ENCODE data around the gene KIR3DL1.
"Not testable (repeated sequence)": the region's sequence is repeated elsewhere in the genome, so short reads cannot be mapped to it uniquely, and the experiment has no call there.

Gene KIR3DL1

DNA sequence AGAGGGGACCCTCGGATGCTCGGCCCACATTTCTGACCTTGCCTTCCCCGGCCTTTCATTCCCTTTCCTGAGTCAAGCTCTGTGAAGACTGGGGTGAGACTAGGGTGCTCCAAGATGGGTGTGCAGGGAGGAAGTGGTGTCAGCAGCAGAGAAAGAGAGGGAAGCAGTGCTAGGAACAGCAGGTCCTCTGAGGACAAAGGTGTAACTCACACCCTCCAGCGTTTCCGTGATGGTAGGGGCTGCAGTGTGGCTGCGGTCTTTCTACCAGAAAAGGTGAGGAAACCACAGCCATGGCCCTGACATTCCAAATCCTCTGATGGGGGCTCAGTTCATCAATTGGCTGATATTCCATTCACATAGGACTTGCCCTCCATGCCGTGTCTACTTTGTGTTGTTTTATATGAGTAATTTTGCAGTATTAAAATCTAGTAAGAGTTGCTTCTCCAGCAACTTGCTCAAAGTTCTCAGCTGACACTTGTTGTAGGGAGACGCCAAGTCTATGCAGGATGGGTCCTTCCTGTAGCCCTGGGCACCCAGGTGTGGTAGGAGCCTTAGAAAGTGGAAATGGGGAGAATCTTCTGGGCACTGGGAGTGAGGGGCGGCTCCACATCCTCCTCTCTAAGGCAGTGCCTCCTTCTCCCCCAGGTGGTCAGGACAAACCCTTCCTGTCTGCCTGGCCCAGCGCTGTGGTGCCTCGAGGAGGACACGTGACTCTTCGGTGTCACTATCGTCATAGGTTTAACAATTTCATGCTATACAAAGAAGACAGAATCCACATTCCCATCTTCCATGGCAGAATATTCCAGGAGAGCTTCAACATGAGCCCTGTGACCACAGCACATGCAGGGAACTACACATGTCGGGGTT lies 1.6 kb downstream of the KIR3DL1 start:
- TF ChIP-seq, protein P1, sequence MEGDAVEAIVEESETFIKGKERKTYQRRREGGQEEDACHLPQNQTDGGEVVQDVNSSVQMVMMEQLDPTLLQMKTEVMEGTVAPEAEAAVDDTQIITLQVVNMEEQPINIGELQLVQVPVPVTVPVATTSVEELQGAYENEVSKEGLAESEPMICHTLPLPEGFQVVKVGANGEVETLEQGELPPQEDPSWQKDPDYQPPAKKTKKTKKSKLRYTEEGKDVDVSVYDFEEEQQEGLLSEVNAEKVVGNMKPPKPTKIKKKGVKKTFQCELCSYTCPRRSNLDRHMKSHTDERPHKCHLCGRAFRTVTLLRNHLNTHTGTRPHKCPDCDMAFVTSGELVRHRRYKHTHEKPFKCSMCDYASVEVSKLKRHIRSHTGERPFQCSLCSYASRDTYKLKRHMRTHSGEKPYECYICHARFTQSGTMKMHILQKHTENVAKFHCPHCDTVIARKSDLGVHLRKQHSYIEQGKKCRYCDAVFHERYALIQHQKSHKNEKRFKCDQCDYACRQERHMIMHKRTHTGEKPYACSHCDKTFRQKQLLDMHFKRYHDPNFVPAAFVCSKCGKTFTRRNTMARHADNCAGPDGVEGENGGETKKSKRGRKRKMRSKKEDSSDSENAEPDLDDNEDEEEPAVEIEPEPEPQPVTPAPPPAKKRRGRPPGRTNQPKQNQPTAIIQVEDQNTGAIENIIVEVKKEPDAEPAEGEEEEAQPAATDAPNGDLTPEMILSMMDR (IDR thresholded peaks at IDR 0.05; ENCODE audit: borderline replicate concordance, insufficient read depth, low read depth, low read length), result no peak
- H3K4me3 ChIP-seq (ENCODE audit: low read depth, low read length), result no peak overlapping the region

DNA sequence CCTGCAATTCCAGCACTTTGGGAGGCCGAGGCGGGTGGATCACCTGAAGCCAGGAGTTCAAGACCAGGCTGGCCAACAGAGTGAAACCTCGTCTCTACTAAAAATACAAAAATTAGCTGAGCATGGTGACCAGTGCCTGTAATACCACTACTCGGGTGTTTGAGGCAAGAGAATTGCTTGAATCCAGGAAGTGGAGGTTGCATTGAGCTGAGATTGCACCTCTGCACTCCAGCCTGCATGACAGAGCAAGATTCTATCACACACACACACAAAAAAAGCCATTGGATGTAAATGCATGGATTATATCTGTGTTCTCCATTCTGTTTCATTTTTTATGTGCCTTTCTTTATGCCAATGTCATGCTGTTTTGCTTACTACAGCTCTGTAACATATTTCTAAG lies 8.1 kb downstream of the KIR3DL1 start:
- H3K4me3 ChIP-seq (ENCODE audit: low read depth, low read length), result not testable (repeated sequence)

DNA sequence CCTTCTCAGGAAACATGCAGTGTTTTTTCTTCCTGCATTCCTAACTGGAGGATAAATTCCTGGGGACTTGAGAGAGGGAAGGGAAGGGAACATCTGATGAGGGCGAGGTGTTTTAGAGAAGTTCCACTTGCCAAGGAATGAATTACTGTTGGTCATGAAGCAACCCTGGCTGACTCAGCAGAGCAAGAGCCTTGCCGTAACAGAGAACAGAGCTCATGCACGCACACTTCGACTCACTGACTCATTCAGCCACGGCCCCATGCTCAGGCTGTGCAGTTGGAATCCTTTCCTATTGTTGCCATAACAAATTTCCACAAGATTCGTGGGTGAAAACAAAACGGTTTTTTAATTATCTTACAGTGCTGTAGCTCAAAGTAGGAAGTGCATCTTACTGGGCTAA lies 9.1 kb downstream of the KIR3DL1 start:
- H3K4me3 ChIP-seq (ENCODE audit: low read depth, low read length), result not testable (repeated sequence)

DNA sequence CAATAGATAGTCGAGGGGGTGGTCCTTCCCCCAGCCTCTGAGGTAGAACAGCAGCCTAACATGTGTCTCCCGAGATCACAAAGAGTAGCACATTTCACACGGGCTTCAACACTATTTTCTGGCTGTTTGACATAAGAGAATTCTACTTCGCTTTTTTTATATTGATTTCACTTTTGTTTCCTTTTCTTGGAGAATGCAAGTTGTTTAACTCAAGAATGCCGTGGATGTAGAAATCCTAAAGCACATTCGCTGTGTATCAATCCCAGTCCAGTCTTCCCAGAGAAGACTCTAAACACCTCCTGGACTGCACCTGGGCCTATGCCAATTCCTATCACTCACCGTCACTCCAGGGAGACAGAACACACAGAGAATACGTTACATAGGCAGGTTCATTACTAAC lies 11.8 kb downstream of the KIR3DL1 start:
- H3K4me3 ChIP-seq (ENCODE audit: low read depth, low read length), result not testable (repeated sequence)

DNA sequence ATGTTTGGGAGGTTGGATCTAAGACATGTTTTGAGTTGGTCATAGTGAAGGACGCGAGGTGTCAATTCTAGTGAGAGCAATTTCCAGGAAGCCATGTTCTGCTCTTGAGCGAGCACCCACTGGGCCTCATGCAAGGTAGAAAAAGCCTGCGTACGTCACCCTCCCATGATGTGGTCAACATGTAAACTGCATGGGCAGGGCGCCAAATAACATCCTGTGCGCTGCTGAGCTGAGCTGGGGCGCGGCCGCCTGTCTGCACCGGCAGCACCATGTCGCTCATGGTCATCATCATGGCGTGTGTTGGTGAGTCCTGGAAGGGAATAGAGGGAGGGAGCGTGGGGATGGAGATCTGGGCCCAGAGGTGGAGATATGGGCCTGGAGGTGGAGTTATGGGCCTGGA lies 16.2 kb downstream of the KIR3DL1 start, which contains the start of gene KIR2DS4:
KIR2DS4 (plus strand) TSS at position 181 of the 400 bp plus-strand sequence.
- not testable (repeated sequence) for H3K4me3 ChIP-seq (ENCODE audit: low read depth, low read length)

DNA sequence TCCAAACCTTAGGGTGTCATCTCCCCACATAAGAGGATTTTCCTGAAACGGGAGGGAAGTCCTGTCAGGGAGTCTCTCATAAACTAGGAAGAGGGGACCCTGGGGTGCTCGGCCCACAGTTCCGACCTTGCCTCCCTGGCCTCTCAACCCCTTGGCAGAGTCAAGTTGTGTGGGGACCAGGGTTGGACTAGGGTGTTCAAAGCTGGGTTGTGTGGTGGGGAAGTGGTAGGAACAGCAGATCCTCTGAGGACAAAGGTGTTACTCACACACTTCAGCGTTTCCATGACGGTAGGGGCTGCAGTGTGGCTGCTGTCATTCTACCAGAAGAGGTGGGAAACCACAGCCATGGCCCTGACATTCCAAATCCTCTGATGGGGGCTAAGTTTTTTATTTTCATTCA lies 18.9 kb downstream of the KIR3DL1 start:
- H3K4me3 ChIP-seq (ENCODE audit: low read depth, low read length), result not testable (repeated sequence)

DNA sequence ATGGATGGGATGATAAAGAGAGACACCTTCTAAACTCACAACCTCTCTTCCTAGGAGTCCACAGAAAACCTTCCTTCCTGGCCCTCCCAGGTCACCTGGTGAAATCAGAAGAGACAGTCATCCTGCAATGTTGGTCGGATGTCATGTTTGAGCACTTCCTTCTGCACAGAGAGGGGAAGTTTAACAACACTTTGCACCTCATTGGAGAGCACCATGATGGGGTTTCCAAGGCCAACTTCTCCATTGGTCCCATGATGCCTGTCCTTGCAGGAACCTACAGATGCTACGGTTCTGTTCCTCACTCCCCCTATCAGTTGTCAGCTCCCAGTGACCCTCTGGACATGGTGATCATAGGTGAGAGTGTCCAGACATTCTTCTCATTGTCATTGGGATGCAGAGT lies 21.3 kb downstream of the KIR3DL1 start:
- H3K4me3 ChIP-seq (ENCODE audit: low read depth, low read length), result not testable (repeated sequence)

DNA sequence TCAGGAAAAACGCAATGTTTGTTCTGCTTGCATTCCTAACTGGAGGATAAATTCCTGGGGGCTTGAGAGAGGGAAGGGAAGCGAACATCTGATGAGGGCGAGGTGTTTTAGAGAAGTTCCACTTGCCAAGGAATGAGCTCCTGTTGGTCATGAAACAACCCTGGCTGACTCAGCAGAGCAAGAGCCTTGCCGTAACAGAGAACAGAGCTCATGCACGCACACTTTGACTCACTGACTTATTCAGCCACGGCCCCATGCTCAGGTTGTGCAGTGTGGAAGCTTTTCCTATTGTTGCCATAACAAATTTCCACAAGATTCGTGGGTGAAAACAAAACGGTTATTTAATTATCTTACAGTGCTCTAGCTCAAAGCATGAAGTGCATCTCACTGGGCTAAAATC lies 26.9 kb downstream of the KIR3DL1 start:
- H3K4me3 ChIP-seq (ENCODE audit: low read depth, low read length), result not testable (repeated sequence)

DNA sequence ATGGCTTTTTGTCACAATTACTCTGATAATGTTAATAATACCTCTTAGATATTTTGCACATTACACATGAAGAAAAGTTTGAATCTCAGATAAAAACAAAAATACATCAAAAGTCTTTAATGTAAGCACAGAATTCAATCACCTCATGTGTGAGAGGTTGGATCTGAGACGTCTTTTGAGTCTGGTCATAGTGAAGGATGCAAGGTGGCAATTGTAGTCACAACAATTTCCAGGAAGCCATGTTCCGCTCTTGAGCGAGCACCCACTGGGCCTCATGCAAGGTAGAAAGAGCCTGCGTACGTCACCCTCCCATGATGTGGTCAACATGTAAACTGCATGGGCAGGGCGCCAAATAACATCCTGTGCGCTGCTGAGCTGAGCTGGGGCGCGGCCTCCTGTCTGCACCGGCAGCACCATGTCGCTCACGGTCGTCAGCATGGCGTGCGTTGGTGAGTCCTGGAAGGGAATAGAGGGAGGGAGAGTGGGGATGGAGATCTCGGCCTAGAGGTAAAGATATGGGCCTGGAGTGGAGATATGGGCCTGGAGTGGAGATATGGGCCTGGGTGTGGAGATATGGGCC lies 33.9 kb downstream of the KIR3DL1 start, which contains the start of gene KIR3DL2:
KIR3DL2 (plus strand) TSS at position 383 of the 580 bp plus-strand sequence; CDS start at position 416, 33 bp downstream.
- H3K4me3 ChIP-seq (ENCODE audit: low read depth, low read length), result not testable (repeated sequence)

DNA sequence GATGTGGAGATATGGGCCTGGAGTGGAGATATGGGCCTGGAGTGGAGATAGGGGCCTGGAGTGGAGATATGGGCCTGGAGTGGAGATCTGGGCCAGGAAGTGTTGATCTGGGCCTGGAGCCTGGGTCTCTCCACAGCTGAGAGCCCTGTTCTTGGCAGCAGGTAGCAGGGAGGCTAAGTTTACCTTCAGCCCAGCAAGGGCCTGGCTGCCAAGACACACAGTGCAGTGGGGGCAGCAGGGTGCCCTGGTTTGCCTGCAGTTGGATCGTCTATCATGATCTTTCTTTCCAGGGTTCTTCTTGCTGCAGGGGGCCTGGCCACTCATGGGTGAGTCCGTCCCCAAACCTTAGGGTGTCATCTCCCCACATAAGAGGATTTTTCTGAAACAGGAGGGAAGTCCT lies 34.7 kb downstream of the KIR3DL1 start:
- TF ChIP-seq, protein P1 (IDR thresholded peaks at IDR 0.05; ENCODE audit: borderline replicate concordance, insufficient read depth, low read depth, low read length), result no peak
- H3K4me3 ChIP-seq (ENCODE audit: low read depth, low read length), result no peak overlapping the region

DNA sequence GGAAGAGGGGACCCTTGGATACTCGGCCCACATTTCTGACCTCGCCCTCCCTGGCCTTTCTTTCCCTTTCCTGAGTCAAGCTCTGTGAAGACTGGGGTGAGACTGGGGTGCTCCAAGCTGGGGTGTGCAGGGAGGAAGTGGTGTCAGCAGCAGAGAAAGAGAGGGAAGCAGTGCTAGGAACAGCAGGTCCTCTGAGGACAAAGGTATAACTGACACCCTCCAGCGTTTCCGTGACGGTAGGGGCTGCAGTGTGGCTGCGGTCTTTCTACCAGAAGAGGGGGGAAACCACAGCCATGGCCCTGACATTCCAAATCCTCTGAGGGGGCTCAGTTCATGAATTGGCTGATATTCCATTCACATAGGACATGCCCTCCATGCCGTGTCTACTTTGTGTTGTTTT lies 35.1 kb downstream of the KIR3DL1 start:
- TF ChIP-seq, protein P1 (IDR thresholded peaks at IDR 0.05; ENCODE audit: borderline replicate concordance, insufficient read depth, low read depth, low read length), result no peak
- no peak overlapping the region for H3K4me3 ChIP-seq (ENCODE audit: low read depth, low read length)

DNA sequence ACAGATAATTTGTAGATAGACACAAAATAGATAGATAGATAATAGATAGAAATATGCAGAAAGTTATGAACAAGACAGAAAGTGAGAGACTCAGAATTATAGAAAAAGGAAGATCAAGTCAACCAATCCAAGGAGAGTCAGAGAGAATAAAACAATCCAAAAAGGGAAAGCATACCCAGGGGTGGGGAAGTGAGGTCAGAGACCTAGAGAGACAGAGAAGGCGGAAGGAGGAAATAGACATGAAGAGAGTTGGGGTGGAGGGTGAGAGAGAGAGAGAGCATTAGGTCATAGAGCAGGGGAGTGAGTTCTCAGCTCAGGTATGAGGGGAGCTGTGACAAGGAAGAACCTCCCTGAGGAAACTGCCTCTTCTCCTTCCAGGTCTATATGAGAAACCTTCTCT lies 39.0 kb downstream of the KIR3DL1 start:
- H3K4me3 ChIP-seq (ENCODE audit: low read depth, low read length), result not testable (repeated sequence)

DNA sequence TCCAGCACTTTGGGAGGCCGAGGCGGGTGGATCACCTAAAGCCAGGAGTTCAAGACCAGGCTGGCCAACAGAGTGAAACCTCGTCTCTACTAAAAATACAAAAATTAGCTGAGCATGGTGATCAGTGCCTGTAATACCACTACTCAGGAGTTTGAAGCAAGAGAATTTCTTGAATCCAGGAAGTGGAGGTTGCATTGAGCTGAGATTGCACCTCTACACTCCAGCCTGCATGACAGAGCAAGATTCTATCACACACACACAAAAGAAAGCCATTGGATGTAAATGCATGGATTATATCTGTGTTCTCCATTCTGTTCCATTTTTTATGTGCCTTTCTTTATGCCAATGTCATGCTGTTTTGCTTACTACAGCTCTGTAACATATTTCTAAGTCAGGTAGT lies 42.2 kb downstream of the KIR3DL1 start:
- H3K4me3 ChIP-seq (ENCODE audit: low read depth, low read length), result not testable (repeated sequence)

DNA sequence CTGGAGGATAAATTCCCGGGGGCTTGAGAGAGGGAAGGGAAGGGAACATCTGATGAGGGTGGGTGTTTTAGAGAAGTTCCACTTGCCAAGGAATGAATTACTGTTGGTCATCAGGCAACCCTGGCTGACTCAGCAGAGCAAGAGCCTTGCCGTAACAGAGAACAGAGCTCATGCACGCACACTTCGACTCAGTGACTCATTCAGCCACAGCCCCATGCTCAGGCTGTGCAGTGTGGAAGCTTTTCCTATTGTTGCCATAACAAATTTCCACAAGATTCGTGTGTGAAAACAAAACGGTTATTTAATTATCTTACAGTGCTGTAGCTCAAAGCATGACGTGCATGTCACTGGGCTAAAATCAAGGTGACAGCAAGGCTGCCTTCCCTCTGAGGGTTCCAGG lies 43.2 kb downstream of the KIR3DL1 start:
- not testable (repeated sequence) for H3K4me3 ChIP-seq (ENCODE audit: low read depth, low read length)

DNA sequence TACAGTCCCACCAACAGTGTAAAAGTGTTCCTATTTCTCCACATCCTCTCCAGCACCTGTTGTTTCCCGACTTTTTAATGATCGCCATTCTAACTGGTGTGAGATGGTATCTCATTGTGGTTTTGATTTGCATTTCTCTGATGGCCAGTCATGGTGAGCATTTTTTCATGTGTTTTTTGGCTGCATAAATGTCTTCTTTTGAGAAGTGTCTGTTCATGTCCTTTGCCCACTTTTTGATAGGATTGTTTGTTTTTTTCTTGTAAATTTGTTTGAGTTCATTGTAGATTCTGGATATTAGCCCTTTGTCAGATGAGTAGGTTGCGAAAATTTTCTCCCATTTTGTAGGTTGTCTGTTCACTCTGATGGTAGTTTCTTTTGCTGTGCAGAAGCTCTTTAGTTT lies 47.2 kb downstream of the KIR3DL1 start:
- not testable (repeated sequence) for H3K4me3 ChIP-seq (ENCODE audit: low read depth, low read length)
